ENCODE data around the gene AGMO.

AGMO gene

GRCh38 chr7:15378494-15379145 lies 183.2 kb downstream of the AGMO start:
- DNase-seq = no peak

GRCh38 chr7:15376600-15376999 lies 185.2 kb downstream of the AGMO start:
- DNase-seq = no peak

- DNase-seq = no peak
Observed at GRCh38 chr7:15370441-15370840, 191.4 kb downstream of the AGMO start.

GRCh38 chr7:15368653-15369052 lies 193.2 kb downstream of the AGMO start:
- DNase-seq = no peak

- no peak for DNase-seq
Observed at GRCh38 chr7:15367897-15368296, 193.9 kb downstream of the AGMO start.

GRCh38 chr7:15358112-15358511 lies 203.7 kb downstream of the AGMO start:
- no peak for DNase-seq

GRCh38 chr7:15352421-15353206 lies 209.2 kb downstream of the AGMO start:
- no peak for DNase-seq

- no peak for DNase-seq
Observed at GRCh38 chr7:15345216-15345615, 216.6 kb downstream of the AGMO start.

GRCh38 chr7:15341817-15342216 lies 220.0 kb downstream of the AGMO start:
- no peak for DNase-seq

GRCh38 chr7:15336146-15336545 lies 225.7 kb downstream of the AGMO start:
- no peak for DNase-seq

GRCh38 chr7:15335390-15335789 lies 226.4 kb downstream of the AGMO start:
- no peak for DNase-seq

- DNase-seq = no peak
Observed at GRCh38 chr7:15334536-15335263, 227.1 kb downstream of the AGMO start.

GRCh38 chr7:15332956-15333355 lies 228.9 kb downstream of the AGMO start:
- no peak for DNase-seq

GRCh38 chr7:15330943-15331342 lies 230.9 kb downstream of the AGMO start:
- no peak for DNase-seq

- no peak for DNase-seq
Observed at GRCh38 chr7:15327001-15327400, 234.8 kb downstream of the AGMO start.

GRCh38 chr7:15326044-15326644 lies 235.7 kb downstream of the AGMO start:
- no peak for DNase-seq

GRCh38 chr7:15323550-15323949 lies 238.3 kb downstream of the AGMO start:
- DNase-seq = no peak

GRCh38 chr7:15317215-15317614 lies 244.6 kb downstream of the AGMO start:
- DNase-seq = no peak

GRCh38 chr7:15315678-15316077 lies 246.1 kb downstream of the AGMO start:
- no peak for DNase-seq

GRCh38 chr7:15314922-15315321 lies 246.9 kb downstream of the AGMO start:
- no peak for DNase-seq

- DNase-seq = no peak
Observed at GRCh38 chr7:15313361-15313760, 248.5 kb downstream of the AGMO start.

- no peak for DNase-seq
Observed at GRCh38 chr7:15309872-15310271, 251.9 kb downstream of the AGMO start.

GRCh38 chr7:15308821-15309220 lies 253.0 kb downstream of the AGMO start:
- DNase-seq = no peak
